SK-N-MC (cell line): ENCODE results near the gene MID1.

Source experiments
- EZH2 ChIP-seq: fragments of 200-600 bp; sonication (generic); IDR thresholded peaks from one replicate; pipeline ENCODE4 v1.6.1; 2017; ENCODE audit warnings: antibody characterized with exemption
- POLR2AphosphoS5 ChIP-seq: IDR thresholded peaks from 2 replicates; pipeline ENCODE4 v1.6.1; 2012; ENCODE audit warnings: mild to moderate bottlenecking, low read depth, low read length, borderline replicate concordance

DNA sequence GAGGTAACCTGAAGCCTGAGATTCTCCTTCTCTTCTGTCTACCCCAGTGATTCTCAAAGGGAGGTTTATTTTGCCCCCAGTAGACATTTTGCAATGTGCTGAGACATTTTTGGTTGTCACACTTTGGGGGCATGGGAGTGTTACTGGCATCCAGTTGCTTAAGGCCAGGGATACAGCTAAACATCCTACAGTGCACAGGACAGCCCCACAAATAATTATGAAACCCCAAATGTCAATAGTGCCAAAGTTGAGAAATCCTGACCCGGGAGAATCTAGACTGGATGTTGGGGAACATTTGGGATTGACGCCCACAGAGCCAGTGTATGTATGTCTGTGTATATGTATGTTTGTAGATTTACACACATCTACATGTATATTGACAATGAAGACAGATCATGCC, 13.2 kb downstream of the MID1 start:
- TF ChIP-seq EZH2 = no peak
- no peak for TF ChIP-seq POLR2AphosphoS5
